ENCODE measurements around the gene CORO7. TPM values are rescaled to one million over a fixed set of nuclear protein-coding genes. Genes with fewer than 3 reads are reported as not detected.

Gene CORO7
- polyA plus RNA-seq, 3 donors, result 44.7 to 181 (median 68.4) TPM

DNA sequence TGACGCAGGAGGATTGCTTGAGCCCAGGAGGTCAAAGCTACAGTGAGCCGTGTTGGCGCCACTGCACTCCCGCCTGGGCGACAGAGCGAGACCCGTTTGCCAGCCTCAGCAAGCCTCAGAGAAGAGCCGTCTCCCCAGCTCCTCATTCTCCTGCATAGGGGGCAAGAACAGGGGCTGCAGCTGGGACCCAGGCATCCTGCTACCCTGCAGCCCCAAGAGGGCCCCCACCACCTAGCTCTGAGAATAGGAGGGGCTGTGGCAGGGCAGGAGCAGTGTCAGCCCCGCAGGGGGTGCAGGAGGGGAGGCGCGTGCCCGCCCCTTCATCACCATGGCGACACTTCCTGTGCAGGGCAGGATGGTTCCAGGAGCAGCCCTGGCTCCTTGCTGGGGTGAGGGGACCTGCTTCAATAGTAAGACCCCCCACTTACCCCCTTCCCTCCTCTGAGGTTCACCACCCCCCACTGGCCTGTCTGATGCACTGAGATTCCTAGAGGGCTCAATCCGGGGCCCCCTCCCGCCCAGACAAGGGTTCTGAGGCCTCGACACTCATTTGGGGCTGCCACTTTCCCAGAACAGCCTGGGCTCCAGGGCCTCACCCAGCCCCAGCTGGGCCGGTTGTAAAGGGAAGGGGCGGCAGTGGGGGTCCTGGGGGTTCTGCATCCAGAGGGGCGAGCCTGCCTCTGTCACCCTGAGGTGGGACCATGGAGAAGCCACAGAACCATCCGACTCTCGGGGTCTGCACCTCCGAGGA, 24.6 kb downstream of the CORO7 start:
- H3K4me1 Mint-ChIP-seq, result peaks cover 6% of the 10 kb centered on the region
- no peaks in the 10 kb centered on the region for H3K9me3 Mint-ChIP-seq
- intact Hi-C loops (cut with micrococcal nuclease), result no loop called here
- no peak overlapping the region for H3K9ac ChIP-seq (ENCODE audit: insufficient read depth, low read length, poor library complexity, severe bottlenecking)
- no peak for DNase-seq
- no peak overlapping the region for H3K4me3 ChIP-seq (replicated peaks in 1 of 3; ENCODE audit: low read depth in 2 of 3, low read length in 3 of 3)
- H3K4me1 ChIP-seq (ENCODE audit: control insufficient read depth in 1 of 2, insufficient read depth in 2 of 2, low read length in 2 of 2), result no peaks in the 10 kb centered on the region
- no peak overlapping the region for H3K27ac ChIP-seq (ENCODE audit: low read depth in 1 of 2, low read length in 2 of 2)
- peaks cover 30% of the 10 kb centered on the region for H3K79me2 ChIP-seq (ENCODE audit: insufficient read depth, low read length)
- H3K9me3 ChIP-seq (replicated peaks in 1 of 2; ENCODE audit: control insufficient read depth in 1 of 2, insufficient read depth in 1 of 2, low read length in 2 of 2), result no peaks in the 10 kb centered on the region
- H4K20me1 ChIP-seq (ENCODE audit: insufficient read depth, low read length), result peaks cover 98% of the 10 kb centered on the region
- H3K27me3 Mint-ChIP-seq (ENCODE audit: low read depth in 3 of 3), result no peaks in the 10 kb centered on the region
- H3K36me3 Mint-ChIP-seq, result peaks cover 64 to 92% of the 10 kb centered on the region in 2 donors
- no peak overlapping the region for H3K27ac Mint-ChIP-seq
- H3K4me3 Mint-ChIP-seq, result no peak overlapping the region
- no peaks in the 10 kb centered on the region for H3K27me3 ChIP-seq (ENCODE audit: control insufficient read depth in 2 of 2, insufficient read depth in 2 of 2, low read length in 2 of 2)
- H3K36me3 ChIP-seq (replicated peaks in 1 of 2; ENCODE audit: control insufficient read depth in 1 of 2, insufficient read depth in 2 of 2, low read length in 2 of 2), result peaks cover 92 to 100% of the 10 kb centered on the region in 2 donors
- TF ChIP-seq, protein P1, sequence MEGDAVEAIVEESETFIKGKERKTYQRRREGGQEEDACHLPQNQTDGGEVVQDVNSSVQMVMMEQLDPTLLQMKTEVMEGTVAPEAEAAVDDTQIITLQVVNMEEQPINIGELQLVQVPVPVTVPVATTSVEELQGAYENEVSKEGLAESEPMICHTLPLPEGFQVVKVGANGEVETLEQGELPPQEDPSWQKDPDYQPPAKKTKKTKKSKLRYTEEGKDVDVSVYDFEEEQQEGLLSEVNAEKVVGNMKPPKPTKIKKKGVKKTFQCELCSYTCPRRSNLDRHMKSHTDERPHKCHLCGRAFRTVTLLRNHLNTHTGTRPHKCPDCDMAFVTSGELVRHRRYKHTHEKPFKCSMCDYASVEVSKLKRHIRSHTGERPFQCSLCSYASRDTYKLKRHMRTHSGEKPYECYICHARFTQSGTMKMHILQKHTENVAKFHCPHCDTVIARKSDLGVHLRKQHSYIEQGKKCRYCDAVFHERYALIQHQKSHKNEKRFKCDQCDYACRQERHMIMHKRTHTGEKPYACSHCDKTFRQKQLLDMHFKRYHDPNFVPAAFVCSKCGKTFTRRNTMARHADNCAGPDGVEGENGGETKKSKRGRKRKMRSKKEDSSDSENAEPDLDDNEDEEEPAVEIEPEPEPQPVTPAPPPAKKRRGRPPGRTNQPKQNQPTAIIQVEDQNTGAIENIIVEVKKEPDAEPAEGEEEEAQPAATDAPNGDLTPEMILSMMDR (IDR thresholded peaks at IDR 0.05), result no peak
- 93% methylated on average over 21 of the region's 22 CpGs for WGBS (ENCODE audit: insufficient coverage)
- H3K4me2 ChIP-seq (replicated peaks; ENCODE audit: extremely low read depth, low read length, poor library complexity, severe bottlenecking), result no peak overlapping the region
- no peak overlapping the region for H2AFZ ChIP-seq (ENCODE audit: insufficient read depth, low read depth, low read length, poor library complexity, severe bottlenecking)

DNA sequence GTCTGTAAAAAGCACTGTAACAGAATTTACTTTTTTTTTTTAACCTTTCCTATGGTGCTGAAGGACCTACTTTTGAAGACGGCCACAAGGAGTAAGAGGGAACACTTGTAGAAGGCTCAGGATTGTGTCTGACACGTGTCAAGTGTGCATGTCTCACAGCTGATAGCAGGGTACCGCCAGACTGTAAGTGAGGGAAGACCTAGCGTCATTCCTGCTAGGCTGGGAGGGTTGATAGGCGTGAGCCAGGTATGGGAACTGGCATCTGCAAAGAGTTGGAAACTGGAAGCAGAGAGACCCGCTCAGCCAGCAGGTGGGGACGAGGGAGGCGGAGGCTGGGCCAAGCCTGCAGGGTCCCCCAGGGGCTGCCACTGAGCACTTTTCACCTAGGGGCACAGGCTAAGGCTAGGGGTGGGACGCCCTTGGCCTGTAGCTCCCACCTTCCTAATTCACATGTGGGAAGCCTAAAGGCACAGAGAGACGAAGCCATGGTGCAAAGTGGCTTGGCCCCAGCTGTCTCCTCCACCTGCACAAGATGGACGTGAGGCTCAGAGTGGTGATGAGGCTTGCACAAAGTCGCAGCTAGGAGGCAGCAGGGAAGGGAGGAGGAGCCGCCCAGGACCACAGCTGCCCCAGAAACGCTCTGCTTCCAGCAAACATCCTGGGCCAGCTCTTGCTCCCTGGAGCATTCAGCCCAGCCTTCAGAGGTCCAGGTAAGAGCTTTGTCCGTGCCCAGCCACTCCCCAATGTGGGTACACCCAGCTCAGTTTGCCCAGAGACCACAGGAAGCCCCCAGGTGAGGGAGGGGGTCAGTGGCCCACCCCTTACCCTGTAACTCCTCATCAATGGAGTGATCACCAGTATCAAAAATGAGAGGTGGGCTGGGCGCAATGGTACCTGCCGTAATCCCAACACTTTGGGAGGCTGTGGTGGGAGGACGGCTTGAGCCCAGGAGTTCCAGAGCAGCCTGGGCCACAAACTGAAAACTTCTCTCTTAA, 25.8 kb downstream of the CORO7 start:
- H3K4me2 ChIP-seq (replicated peaks; ENCODE audit: extremely low read depth, low read length, poor library complexity, severe bottlenecking), result no peak overlapping the region
- Mint-ChIP-seq H3K27ac (peak overlapping the region in 1 of 7 donors; percentile 40), H3K36me3 (peaks cover 62 to 92% of the 10 kb centered on the region in 2 donors), H3K4me1 (peaks cover 6% of the 10 kb centered on the region), H3K27me3 (ENCODE audit: low read depth in 3 of 3) (no peaks in the 10 kb centered on the region), H3K4me3 (no peak overlapping the region), H3K9me3 (no peaks in the 10 kb centered on the region)
- H3K4me1 ChIP-seq (ENCODE audit: control insufficient read depth in 1 of 2, insufficient read depth in 2 of 2, low read length in 2 of 2), result no peaks in the 10 kb centered on the region
- no peaks in the 10 kb centered on the region for H3K9me3 ChIP-seq (replicated peaks in 1 of 2; ENCODE audit: control insufficient read depth in 1 of 2, insufficient read depth in 1 of 2, low read length in 2 of 2)
- peaks cover 99% of the 10 kb centered on the region for H4K20me1 ChIP-seq (ENCODE audit: insufficient read depth, low read length)
- no peaks in the 10 kb centered on the region for H3K27me3 ChIP-seq (ENCODE audit: control insufficient read depth in 2 of 2, insufficient read depth in 2 of 2, low read length in 2 of 2)
- H3K4me3 ChIP-seq (replicated peaks in 1 of 3; ENCODE audit: low read depth in 2 of 3, low read length in 3 of 3), result no peak overlapping the region
- WGBS (ENCODE audit: insufficient coverage), result 92% methylated on average over 11 of the region's 18 CpGs
- H3K9ac ChIP-seq (ENCODE audit: insufficient read depth, low read length, poor library complexity, severe bottlenecking), result no peak overlapping the region
- H3K36me3 ChIP-seq (replicated peaks in 1 of 2; ENCODE audit: control insufficient read depth in 1 of 2, insufficient read depth in 2 of 2, low read length in 2 of 2), result peaks cover 95 to 100% of the 10 kb centered on the region in 2 donors
- H3K79me2 ChIP-seq (ENCODE audit: insufficient read depth, low read length), result peaks cover 20% of the 10 kb centered on the region
- H3K27ac ChIP-seq (ENCODE audit: low read depth in 1 of 2, low read length in 2 of 2), result no peak overlapping the region
- no peak for DNase-seq
- no peak overlapping the region for H2AFZ ChIP-seq (ENCODE audit: insufficient read depth, low read depth, low read length, poor library complexity, severe bottlenecking)
- TF ChIP-seq, protein P1 (IDR thresholded peaks at IDR 0.05), result no peak
- intact Hi-C loops (cut with micrococcal nuclease), result no loop called here

Measured in CD14-positive monocyte (primary cell).